Thoracic aorta (tissue), 2 donors: ENCODE data around the gene MYH6. TPM values are rescaled to one million over a fixed set of nuclear protein-coding genes. Genes with fewer than 3 reads are reported as not detected.
"Not testable (repeated sequence)": the region's sequence is repeated elsewhere in the genome, so short reads cannot be mapped to it uniquely, and the experiment has no call there.

Experiments
- ATAC-seq: fragments of 150-250 bp; one replicate; pipeline ENCODE4 v1.8.0; 2017; ENCODE audit warnings: low read depth; ENCODE audit not compliant: insufficient number of reproducible peaks, low FRiP score
- DNase-seq: peaks from one replicate; pipeline ENCODE4 v3.0.0-alpha.2; 2020; ENCODE audit warnings: low spot score
- H3K27ac ChIP-seq, 2 donors: fragments of 200-600 bp; sonication (generic); 1 replicate in 1 of 2; 2 replicates in 1 of 2; pipeline ENCODE4 v1.5.1; 2016; ENCODE audit warnings: mild to moderate bottlenecking in 2 of 2, moderate library complexity in 2 of 2
- H3K27me3 ChIP-seq: fragments of 200-600 bp; sonication (generic); replicated peaks from 2 replicates; pipeline ENCODE4 v1.6.0; 2016; ENCODE audit warnings: mild to moderate bottlenecking; ENCODE audit not compliant: insufficient read depth
- H3K36me3 ChIP-seq: fragments of 200-600 bp; sonication (generic); one replicate; pipeline ENCODE4 v1.5.1; 2016
- H3K4me1 ChIP-seq, 2 donors: fragments of 200-600 bp; sonication (generic); 1 replicate in 1 of 2; 2 replicates in 1 of 2; pipeline versions ENCODE4 v1.5.1 to v1.6.0; 2016; ENCODE audit warnings: low read depth in 2 of 2, mild to moderate bottlenecking in 1 of 2; ENCODE audit not compliant: control insufficient read depth in 1 of 2
- H3K4me3 ChIP-seq: fragments of 200-600 bp; sonication (generic); 2 replicates; pipeline ENCODE4 v1.5.1; 2016; ENCODE audit warnings: mild to moderate bottlenecking
- H3K9me3 ChIP-seq: fragments of 200-600 bp; sonication (generic); 2 replicates; pipeline ENCODE4 v1.5.1; 2016
- total RNA-seq, 2 donors: library from RNA; depleted of rRNA; stranded (reverse); fragments of >200 nt; gene quantifications; one replicate each; pipeline versions ENCODE4 v1.1.0 to v1.2.3, GENCODE V29; 2016
- TF ChIP-seq, protein P1 (sequence below): fragments of 200-600 bp; sonication (generic); IDR thresholded peaks from one replicate; pipeline ENCODE4 v1.5.1; 2019; ENCODE audit warnings: antibody characterized with exemption

Gene MYH6
- total RNA-seq, 2 donors from 2014 or later = not detected

DNA sequence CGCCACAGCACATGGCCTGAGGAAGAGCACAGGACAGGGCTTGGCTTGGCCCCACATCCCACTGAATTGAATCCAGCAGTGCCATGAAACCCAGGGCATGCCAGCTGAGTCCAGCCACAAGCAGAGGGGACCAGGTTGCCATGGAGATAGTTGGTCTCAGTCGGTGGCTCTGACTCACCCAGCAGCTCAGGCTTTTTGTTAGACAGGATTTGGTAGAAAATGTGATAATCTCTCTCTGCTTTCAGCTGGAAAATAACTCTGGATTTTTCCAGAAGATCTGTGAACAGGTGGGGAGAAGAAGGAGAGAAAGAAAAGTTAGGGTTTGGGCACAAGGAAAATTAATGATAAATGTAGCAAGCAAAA, 22.6 kb upstream of the MYH6 start:
- H3K27me3 ChIP-seq = no peaks in the 10 kb centered on the region
- H3K27ac ChIP-seq = no peak overlapping the region
- TF ChIP-seq, protein P1, sequence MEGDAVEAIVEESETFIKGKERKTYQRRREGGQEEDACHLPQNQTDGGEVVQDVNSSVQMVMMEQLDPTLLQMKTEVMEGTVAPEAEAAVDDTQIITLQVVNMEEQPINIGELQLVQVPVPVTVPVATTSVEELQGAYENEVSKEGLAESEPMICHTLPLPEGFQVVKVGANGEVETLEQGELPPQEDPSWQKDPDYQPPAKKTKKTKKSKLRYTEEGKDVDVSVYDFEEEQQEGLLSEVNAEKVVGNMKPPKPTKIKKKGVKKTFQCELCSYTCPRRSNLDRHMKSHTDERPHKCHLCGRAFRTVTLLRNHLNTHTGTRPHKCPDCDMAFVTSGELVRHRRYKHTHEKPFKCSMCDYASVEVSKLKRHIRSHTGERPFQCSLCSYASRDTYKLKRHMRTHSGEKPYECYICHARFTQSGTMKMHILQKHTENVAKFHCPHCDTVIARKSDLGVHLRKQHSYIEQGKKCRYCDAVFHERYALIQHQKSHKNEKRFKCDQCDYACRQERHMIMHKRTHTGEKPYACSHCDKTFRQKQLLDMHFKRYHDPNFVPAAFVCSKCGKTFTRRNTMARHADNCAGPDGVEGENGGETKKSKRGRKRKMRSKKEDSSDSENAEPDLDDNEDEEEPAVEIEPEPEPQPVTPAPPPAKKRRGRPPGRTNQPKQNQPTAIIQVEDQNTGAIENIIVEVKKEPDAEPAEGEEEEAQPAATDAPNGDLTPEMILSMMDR = no peak
- H3K4me1 ChIP-seq = no peaks in the 10 kb centered on the region
- H3K9me3 ChIP-seq = no peaks in the 10 kb centered on the region
- DNase-seq (no peak), ATAC-seq (no peak)
- no peak overlapping the region for H3K4me3 ChIP-seq
- no peaks in the 10 kb centered on the region for H3K36me3 ChIP-seq

GRCh38 chr14:23430016-23430722, 22.1 kb upstream of the MYH6 start:
- no peaks in the 10 kb centered on the region for H3K27me3 ChIP-seq
- TF ChIP-seq, protein P1 = no peak
- no peaks in the 10 kb centered on the region for H3K4me1 ChIP-seq
- no peaks in the 10 kb centered on the region for H3K9me3 ChIP-seq
- no peak for ATAC-seq
- H3K36me3 ChIP-seq = no peaks in the 10 kb centered on the region
- no peak overlapping the region for H3K27ac ChIP-seq
- no peak for DNase-seq
- H3K4me3 ChIP-seq = no peak overlapping the region

GRCh38 chr14:23428686-23429495, 20.8 kb upstream of the MYH6 start:
- H3K27ac ChIP-seq = no peak overlapping the region
- no peaks in the 10 kb centered on the region for H3K9me3 ChIP-seq
- H3K4me3 ChIP-seq = no peak overlapping the region
- TF ChIP-seq, protein P1 = no peak
- no peak for ATAC-seq
- H3K36me3 ChIP-seq = no peaks in the 10 kb centered on the region
- no peaks in the 10 kb centered on the region for H3K4me1 ChIP-seq
- DNase-seq = no peak
- no peaks in the 10 kb centered on the region for H3K27me3 ChIP-seq

DNA sequence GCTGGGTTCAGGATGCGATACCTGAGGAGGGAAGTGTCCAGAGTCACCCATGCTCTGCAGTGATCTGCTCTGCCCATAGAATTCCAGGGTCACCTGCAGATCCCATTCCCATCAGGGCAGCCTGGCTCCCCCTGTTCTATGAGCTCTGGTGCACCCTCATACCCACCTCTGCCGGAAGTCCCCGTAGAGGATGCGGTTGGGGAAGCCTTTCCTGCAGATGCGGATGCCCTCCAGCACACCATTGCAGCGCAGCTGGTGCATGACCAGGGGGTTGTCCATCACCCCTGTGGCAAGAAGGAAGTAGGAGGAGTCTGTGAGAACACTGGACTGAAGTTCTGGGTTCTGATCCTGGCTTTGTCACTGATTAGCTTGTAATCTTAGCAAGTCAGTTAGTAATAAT, 17.7 kb upstream of the MYH6 start:
- not testable (repeated sequence) for H3K4me3 ChIP-seq, H3K9me3 ChIP-seq, H3K4me1 ChIP-seq, H3K27ac ChIP-seq, DNase-seq, H3K36me3 ChIP-seq, H3K27me3 ChIP-seq, ATAC-seq

GRCh38 chr14:23425169-23425568, 17.1 kb upstream of the MYH6 start:
- TF ChIP-seq, protein P1 = no peak
- H3K4me1 ChIP-seq = no peaks in the 10 kb centered on the region
- H3K9me3 ChIP-seq = no peaks in the 10 kb centered on the region
- no peak overlapping the region for H3K4me3 ChIP-seq
- no peaks in the 10 kb centered on the region for H3K36me3 ChIP-seq
- H3K27me3 ChIP-seq = no peaks in the 10 kb centered on the region
- ATAC-seq = no peak
- H3K27ac ChIP-seq = no peak overlapping the region
- no peak for DNase-seq
